ENCODE results near the gene RAB5IF.

GRCh38 chr20:36632147-36632486 lies 26.5 kb downstream of the RAB5IF start:
- TF ChIP-seq CTCF (conservative IDR thresholded peaks at IDR 0.05; ENCODE audit: low read depth, low read length) (no peak), RFX5 (IDR thresholded peaks at IDR 0.05; ENCODE audit: low read depth, low read length) (no peak), RAD21 (IDR thresholded peaks at IDR 0.05; ENCODE audit: low read length) (no peak)
